Fibroblast of peridontal ligament (primary cell): ENCODE results near the gene NRTN.

Experiments
- DNase-seq: peaks from one replicate; pipeline ENCODE4 v3.0.0-alpha.2; 2010; ENCODE audit errors: extremely low read depth

The NRTN gene

GRCh38 chr19:5865772-5866171 is 60.9 kb downstream of the NRTN start:
- DNase-seq, result no peak

GRCh38 chr19:5867201-5868136 is 62.6 kb downstream of the NRTN start:
- DNase-seq, result no peak

GRCh38 chr19:5870986-5871394 is 66.1 kb downstream of the NRTN start:
- DNase-seq, result no peak

- no peak for DNase-seq
Observed at GRCh38 chr19:5873617-5874199, 68.8 kb downstream of the NRTN start.

GRCh38 chr19:5874496-5874895 is 69.6 kb downstream of the NRTN start:
- DNase-seq, result peak; percentile 41

GRCh38 chr19:5877427-5877826 is 72.6 kb downstream of the NRTN start:
- no peak for DNase-seq

GRCh38 chr19:5877882-5878281 is 73.0 kb downstream of the NRTN start:
- DNase-seq, result no peak
